NCI-H524 (cell line): Measurements from ENCODE around the gene STRIP2.
"Not testable (repeated sequence)": the region's sequence is repeated elsewhere in the genome, so short reads cannot be mapped to it uniquely, and the experiment has no call there.

ENCODE experiments used
- DNase-seq, 2 experiments: peaks; one replicate each; lab custom pipeline; 2025; lab: John Stamatoyannopoulos, UW

Gene STRIP2

DNA sequence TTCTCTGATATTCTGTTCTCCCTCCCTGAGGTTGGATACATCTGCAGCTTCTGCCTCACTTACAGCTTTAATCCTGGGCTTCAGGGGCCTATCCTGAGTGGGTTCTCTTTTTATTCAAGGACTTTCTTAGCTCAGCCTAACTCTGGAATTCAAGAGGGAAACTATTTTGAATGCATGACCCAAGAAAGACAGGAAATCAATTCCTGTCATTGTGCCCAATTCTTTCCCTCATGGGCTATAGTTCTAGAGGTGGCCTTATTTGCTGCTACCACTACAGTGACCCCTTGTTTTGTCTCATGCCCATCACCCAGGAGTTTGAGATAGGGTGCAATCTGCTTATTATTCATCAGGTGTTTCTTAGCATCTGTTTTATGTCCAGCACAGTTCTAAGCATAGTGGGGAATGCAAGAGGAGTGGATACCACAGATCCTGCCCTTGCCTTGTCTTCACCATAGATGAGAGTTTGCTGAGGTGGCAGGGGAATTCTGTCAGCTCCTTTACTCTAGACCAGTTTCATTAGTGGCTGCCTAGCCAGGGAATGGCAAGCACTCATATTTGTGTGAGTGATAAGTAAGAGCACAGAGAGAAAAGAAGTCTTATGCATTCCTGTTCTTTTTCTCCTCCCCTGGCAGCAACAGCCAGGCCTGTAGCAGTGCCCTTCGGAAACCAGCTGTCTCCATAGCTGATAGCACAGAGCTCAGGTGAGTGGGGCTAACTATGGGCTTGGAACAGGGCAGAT is 19.4 kb downstream of the STRIP2 start:
- DNase-seq, result no peak

DNA sequence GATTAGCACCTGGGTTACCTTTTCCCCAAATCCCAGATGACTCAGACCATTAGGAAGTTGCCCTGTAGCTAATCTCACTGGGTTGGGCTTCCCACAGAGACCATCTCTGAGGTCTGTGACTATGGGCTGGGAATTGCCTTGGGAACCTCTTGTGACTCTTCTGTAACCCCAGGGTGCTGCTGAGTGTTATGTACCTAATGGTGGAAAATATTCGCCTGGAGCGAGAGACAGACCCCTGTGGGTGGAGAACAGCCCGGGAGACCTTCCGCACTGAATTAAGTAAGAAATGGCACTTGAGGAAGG is 20.0 kb downstream of the STRIP2 start:
- no peak for DNase-seq

DNA sequence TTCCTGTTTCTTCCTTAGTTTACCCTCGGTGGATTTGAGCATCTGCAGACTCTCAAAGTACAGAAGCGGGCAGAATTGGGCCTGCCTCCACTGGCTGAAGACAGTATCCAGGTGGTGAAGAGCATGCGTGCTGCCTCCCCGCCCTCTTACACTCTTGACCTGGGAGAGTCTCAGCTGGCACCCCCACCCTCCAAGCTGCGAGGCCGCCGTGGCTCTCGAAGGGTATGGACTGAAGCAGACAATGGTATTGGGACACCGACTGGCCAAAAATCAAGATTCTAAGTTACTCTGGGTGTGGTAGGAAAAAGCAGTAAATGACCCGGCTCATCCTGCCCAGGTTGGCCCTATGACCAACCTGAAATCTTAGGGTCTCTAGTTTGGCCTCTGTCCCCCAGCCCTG is 22.2 kb downstream of the STRIP2 start:
- no peak for DNase-seq

DNA sequence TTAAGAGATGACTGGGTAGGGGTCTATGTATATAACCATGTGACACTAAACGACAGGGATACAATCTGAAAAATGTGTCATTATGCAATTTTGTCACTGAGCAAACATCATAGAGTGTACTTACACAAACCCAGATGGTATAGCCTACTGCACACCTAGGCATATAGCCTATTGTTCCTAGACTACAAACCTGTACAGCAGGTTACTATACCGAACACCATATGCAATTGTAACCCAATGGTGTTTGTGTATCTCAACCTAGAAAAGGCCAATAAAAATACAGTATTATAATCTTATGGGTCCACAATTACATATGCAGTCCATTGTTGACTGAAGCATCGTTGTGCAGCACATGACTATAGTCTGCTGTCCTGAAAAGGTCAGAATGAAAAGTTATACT is 22.9 kb downstream of the STRIP2 start:
- DNase-seq, result no peak

DNA sequence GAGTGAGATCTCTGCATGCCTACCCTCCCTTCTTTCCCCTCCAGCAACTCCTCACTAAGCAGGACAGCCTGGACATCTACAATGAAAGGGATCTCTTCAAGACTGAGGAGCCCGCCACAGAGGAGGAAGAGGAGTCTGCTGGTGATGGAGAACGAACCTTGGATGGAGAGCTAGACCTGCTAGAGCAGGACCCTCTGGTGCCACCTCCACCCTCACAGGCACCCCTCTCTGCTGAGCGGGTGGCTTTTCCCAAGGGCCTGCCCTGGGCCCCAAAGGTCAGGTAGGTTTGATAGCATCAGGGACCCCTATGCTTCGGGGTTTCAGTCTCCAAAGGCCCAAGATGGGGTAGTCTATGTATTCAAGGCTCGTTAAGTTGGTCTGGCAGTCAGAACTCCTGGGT is 23.9 kb downstream of the STRIP2 start:
- no peak for DNase-seq

DNA sequence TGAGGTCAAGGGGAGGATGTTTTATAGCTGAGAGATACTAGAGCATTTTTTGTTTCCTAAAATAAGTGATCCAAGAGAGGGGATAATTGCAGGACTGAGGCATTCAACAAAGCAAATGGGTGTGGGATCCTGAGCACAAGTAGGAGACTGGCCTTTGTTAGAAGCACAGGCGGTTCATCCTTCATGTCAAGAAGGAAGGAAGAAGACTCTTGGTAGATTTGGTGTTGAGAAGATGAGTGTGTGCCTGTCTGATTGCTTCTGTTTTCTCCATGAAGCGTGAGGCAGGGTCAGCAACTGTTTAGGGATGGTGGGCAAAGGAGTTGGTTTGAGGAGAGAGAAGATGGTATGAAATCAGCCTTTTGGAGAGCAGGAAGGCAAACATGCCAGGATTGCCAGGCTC is 27.6 kb downstream of the STRIP2 start:
- DNase-seq, result no peak

DNA sequence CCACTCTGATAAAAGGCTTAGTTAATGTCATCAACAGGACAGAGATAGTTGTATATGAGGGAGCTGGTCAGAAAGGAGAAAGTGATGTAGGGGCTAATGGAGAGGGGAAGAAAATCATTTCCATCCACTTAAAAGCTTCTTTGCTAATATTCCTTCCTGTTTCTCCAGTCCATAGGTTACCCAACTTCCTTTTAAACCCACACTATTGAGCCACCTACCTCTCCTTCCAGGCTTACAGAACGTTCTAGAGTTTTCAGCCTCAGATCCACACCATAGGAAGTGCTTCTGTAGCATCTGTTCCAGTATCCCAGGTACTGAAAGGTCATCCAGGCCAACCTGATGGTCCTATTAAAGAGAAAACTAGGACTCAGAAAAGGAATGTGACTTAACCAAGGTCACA is 28.2 kb downstream of the STRIP2 start:
- DNase-seq, result no peak

DNA sequence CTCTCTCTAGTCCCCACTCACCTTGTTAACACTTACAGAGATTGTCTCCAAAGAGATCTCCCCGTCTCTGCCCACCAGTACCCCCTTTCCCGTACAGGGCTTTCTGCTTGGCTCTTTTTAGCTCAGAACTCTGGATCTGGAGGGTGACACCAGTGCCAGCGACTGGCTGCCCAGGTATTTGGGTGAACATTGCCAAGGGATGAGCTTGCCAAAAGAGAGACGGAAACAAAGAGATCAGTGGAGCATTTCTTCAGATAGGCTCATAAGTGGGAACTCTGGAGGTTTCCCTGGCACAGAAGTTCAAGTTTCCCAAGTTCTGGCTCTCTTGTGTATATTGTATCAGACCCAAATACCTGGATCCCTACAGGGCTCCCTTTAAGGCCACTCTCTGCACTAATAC is 30.0 kb downstream of the STRIP2 start:
- no peak for DNase-seq

DNA sequence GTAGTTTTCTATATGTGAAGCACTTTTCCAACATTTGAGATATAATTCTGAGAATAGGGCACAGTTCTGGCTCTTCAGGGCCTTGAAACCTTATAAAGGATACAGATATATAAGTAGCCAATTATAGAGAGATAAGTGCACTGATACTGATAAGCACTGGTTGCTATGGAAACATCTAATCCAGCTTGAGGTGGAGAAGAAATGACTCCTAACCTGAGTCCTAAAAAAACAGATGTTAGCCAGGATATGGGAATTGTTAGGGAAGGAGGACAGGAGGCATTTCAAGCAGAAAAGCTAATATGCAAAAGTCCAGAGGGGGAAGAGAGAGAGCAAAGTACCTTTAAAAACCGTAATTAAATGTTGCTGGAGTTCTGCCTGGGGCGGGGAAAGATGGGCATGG is 30.8 kb downstream of the STRIP2 start:
- DNase-seq, result peak; percentile 39 to 64

DNA sequence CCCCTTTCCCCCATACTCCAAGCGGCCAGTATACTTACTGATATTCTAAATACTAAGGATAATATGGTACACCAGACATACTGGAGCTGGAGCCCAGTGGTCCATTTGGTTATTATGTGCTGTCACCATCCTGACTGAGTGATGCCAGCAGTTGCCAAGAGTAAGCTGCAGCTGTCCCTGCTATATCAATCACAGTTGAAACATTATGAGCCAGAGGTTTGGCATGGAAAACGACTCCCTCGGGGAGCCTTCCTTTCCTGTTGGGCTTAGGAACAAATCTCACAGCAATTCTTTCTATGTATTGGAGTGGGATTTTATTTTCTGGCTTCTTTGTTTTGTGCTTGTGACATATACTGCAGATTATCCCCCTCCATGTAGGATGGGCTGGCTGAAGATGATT is 32.6 kb downstream of the STRIP2 start:
- peak in 1 of 2 experiments; percentile 7 for DNase-seq

DNA sequence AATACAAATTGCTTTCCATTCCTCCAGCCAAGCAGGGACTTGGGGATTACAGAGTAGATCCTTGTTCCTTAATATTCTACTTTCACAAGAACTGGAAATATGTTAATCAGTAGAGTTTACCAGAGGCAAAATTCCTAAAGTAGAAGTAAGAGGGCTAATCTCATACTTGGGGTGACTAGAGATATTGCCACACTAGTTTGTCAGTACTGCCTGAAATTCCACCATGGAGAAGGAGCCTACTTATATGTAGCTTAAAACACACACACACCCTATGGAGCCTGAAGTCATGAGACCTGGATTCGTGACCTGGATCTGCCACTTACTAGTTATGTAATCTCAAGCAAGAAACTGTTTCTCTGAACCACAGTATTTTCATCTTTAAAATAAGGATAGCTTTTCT is 33.9 kb downstream of the STRIP2 start:
- DNase-seq, result no peak

DNA sequence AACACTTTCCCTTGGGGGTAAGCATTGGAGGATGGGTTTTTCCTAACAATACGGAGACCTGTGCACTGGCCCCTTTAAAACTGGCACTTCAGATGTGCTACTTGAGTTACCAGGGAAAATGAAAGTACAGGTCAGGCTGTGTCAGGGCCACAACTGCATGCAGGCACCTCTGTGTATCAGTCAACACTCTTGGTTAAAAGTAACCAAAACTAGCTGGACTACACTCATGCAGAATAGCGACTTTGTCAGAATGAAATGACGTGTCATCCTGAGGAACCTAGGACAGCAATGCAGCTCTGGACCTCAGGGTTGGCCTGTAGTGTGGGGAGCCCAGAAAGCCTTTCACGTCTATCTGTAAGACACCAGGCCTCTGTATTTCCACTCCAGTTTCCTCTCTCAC is 34.3 kb downstream of the STRIP2 start:
- DNase-seq, result no peak

DNA sequence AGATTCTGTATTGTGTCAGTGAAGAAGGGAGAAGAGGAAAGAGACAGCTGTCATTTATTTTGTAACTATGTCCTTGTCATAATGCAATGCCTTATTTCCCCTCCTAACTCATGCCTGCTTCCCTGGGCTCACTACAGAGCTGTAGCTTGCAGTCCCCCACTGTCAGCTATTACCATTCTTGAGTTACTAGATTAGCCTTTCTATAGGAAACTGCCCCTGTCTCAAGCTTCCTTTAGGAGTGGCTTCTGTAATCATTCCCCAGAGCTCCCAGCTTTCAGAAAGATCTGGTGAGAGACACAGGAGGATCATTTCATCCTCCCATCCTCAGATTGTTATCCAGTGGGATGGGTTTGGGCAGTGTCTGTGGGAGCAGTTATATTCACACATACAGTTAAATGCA is 35.7 kb downstream of the STRIP2 start:
- no peak for DNase-seq

DNA sequence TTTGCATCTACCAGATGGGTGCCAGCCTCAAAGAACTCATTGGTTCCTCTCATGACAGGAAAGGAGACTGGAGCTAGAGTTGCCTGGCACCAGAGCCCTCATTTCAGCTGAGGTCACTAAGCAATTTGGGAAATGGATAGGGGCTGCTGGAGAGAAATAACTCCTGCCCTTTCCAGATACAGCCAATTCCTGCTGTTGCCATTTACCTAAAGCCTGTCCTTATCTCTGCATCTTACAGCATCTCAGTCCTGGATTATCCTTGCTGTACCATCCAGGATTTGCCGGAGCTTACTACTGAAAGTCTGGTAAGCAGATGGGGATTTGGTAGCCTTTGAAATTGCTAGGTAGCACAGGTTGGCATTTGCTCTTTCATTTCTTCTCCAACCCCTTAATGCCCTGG is 36.2 kb downstream of the STRIP2 start:
- DNase-seq, result peak in 1 of 2 experiments; percentile 45

DNA sequence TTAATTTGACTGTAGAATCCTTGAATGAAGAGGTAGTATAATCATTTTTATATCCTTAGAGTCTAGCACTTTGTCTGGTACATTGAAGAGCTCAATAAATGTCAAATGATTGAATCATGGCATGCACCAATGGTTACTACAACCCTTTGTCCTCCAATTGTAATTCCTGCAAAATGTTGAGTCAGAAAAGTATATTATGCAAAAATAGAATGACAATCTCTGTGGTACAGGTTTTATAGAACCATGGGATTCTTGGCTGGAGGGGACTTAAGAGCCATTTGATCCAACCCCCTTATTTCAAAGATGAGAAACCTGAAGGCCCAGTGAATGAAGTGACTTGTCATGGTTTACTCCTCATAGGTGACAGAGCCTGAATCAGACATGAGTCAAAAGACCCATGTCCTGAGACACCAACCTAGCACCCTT is 37.2 kb downstream of the STRIP2 start:
- DNase-seq, result no peak

DNA sequence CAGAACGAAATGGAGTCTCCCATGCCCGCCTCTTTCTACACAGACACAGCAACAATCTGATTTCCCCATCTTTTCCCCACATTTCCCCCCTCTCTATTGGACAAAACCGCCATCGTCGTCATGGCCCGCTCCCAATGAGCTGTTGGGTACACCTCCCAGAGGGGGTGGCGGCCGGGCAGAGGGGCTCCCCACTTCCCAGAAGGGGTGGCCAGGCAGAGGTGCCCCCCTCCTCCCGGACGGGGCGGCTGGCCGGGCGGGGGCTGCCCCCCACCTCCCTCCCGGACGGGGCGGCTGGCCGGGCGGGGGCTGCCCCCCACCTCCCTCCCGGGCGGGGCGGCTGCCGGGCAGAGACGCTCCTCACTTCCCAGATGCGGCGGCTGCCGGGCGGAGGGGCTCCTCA is 41.7 kb downstream of the STRIP2 start:
- not testable (repeated sequence) for DNase-seq

DNA sequence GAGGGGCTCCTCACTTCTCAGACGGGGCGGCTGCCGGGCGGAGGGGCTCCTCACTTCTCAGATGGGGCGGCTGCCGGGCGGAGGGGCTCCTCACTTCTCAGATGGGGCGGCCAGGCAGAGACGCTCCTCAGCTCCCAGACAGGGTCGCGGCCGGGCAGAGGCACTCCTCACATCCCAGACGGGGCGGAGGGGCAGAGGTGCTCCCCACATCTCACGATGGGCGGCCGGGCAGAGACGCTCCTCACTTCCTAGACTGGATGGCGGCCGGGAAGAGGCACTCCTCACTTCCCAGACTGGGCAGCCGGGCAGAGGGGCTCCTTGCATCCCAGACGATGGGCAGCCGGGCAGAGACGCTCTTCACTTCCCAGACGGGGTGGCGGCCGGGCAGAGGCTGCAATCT is 42.2 kb downstream of the STRIP2 start:
- DNase-seq, result not testable (repeated sequence)

DNA sequence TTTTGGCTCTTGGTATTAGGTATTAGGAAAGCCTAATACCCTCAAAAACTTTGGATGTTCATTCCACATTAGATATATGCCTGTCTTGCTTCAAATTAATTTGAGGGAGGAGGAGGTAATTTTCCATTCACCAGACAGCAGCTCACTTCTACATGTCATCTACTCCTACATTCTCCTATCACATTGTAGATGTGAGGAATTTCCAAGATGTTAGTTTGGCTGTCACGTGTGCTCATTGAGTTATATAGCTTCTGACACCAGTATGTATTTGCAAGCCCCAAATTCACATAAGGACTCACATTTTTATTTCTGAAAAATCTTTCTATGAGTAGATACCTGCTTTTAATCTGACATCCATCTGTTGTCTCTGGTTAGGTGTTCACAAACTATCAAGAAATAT is 45.6 kb downstream of the STRIP2 start:
- no peak for DNase-seq

DNA sequence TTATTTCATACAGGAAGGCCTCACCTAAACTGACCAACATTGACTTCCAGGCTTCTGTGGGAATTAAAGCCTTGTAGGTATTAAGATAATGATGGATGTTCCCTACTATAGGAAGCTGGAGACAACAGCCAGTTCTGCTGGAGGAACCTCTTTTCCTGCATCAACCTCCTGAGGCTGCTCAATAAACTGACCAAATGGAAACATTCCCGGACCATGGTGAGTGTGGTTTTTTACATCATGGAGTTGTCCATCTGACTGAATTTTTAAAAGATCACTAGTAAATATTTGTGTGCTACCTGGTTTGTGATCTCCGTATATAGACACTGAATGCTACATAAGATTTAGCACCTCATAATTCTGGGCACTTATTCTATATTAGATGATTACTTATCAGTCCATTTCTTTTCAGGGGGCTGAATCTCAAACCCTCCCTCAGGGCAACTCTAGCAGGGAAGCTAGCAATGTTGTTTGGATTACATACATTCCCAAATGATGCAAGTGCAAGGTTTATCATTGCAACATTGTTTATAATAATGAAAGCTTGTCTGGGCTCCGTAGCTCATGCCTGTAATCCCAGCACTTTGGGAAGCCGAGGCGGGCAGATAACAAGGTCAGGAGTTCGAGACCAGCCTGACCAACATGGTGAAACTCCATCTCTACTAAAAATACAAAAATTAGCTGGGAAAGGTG is 46.6 kb downstream of the STRIP2 start:
- DNase-seq, result no peak

DNA sequence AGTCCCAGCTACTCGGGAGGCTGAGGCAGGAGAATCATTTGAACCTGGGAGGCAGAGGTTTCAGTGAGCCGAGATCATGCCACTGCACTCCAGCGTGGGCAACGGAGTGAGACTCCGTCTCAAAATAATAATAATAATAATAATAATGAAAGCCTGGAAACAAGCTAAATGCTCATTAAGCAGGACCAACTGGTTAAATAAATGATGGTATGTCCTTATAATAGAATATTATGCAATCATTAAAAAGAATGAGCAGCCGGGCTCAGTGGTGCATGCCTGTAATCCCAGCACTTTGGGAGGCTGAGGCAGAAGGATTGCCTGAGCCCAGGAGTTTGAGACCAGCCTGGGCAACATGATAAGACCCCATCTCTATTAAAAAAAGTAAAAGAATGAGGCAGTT is 47.1 kb downstream of the STRIP2 start:
- not testable (repeated sequence) for DNase-seq

DNA sequence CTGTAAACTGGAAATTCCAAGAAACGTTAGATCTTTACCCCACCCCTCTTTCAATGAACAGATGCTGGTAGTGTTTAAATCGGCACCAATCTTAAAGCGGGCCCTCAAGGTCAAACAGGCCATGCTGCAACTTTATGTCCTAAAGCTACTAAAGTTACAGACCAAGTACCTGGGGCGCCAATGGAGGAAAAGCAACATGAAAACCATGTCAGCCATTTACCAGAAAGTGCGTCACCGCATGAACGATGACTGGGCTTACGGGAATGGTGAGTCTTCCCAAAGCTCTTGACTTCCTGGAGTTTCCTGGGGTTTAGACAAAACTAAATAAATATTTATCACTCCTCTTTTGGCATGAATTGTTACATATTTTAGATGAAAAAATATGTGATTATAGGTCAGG is 48.5 kb downstream of the STRIP2 start:
- DNase-seq, result no peak

DNA sequence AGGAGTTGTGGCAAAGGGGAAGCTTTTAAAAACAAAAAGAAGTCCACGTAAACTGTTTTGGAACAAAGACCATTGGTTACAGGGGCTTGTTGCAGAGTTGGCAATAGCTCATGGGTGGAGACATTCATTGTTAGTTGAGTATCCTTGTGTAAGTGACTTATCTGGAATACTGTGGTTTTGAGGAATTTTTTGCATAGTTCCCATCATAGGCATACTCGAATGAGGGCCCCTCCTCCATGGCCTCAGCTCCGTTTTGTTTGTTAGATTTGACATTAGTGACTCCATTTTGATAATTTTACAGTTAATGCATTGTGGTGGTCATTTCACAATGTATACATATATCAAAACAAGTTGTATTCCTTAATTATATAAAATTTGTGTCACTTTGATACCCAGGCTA is 55.3 kb downstream of the STRIP2 start:
- DNase-seq, result no peak

DNA sequence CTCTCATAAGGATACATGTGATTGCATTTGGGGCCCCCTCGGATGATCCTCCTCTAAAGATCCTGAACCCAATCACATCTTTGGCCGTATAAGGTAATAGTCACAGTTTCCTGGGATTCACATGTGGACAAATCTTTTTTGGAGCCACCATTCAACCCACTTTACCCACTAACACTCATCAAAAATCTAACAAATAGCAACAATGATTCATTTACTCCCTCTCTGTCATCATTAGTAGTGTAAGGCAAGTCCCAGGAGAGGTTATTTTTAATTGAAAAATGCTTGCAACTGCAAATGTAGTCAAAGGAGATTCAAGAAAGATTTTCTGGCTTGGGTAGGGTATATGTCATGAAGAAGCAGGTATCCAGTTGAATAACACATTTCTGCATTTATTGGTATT is 58.2 kb downstream of the STRIP2 start:
- DNase-seq, result no peak

DNA sequence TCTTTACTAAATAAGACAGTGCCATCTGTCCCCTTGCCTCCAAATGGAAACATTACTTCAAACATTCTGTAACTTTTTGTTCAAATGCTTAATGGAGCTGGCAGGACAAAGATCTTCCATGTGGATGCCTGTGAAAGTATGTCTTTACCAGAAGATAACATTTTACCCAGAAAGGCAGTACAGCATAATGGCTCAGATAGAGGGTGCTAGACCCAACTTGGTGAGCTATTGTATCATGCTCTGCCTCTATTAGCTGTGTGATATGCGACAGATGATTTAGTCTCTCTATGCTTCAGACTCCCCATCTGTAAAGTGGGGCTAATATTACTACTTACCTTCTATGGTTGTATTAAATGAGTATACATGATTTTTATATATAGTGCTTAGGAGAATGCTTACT is 59.3 kb downstream of the STRIP2 start:
- no peak for DNase-seq
